HepG2 (cell line): ENCODE measurements around the gene C12orf56.
"Not testable (repeated sequence)": the region's sequence is repeated elsewhere in the genome, so short reads cannot be mapped to it uniquely, and the experiment has no call there.

Experiments
- CTCF ChIP-seq: sonication (generic); formaldehyde crosslinking; IDR thresholded peaks from 2 replicates; pipeline ENCODE4 v1.5.0; 2020; ENCODE audit warnings: mild to moderate bottlenecking, missing genetic modification reagents, moderate library complexity
- ELF4 ChIP-seq: sonication (generic); formaldehyde crosslinking; IDR thresholded peaks from 2 replicates; pipeline ENCODE4 v1.5.0; 2020; ENCODE audit warnings: missing genetic modification reagents, mild to moderate bottlenecking, moderate library complexity, borderline replicate concordance
- FOXA1 ChIP-seq, 2 experiments: fragments of 450-650 bp in 1 of 2; sonication (generic) in 1 of 2; formaldehyde crosslinking in 1 of 2; IDR thresholded peaks; 2 replicates each; pipeline versions ENCODE4 v1.4.0 to v1.6.1; 2016 to 2020; ENCODE audit warnings: missing genetic modification reagents in 1 of 2
- KDM1A ChIP-seq: IDR thresholded peaks from 2 replicates; pipeline ENCODE4 v1.6.1; 2016; ENCODE audit warnings: missing compliant biosample characterization
- MBNL3 ChIP-seq: fragments of 250-450 bp; sonication (Bioruptor Pico); conservative IDR thresholded peaks from 2 replicates; pipeline ENCODE4 v1.8.0; 2022; ENCODE audit warnings: mild to moderate bottlenecking, inconsistent platforms
- NFKB2 ChIP-seq: sonication (generic); formaldehyde crosslinking; IDR thresholded peaks from 2 replicates; pipeline ENCODE4 v1.4.0; 2020; ENCODE audit warnings: missing genetic modification reagents, borderline replicate concordance
- NR2C2 ChIP-seq: sonication (generic); formaldehyde crosslinking; IDR thresholded peaks from 2 replicates; pipeline ENCODE4 v1.4.0; 2020; ENCODE audit warnings: missing genetic modification reagents, mild to moderate bottlenecking, moderate library complexity, borderline replicate concordance
- SETDB1 ChIP-seq: sonication (generic); formaldehyde crosslinking; IDR thresholded peaks from 2 replicates; pipeline ENCODE4 v1.5.1; 2020; ENCODE audit warnings: missing genetic modification reagents, mild to moderate bottlenecking, borderline replicate concordance
- ZNF512B ChIP-seq: sonication (generic); formaldehyde crosslinking; IDR thresholded peaks from 2 replicates; pipeline ENCODE4 v1.5.1; 2020; ENCODE audit warnings: missing genetic modification reagents, mild to moderate bottlenecking, borderline replicate concordance
- ZNF574 ChIP-seq: sonication (generic); formaldehyde crosslinking; IDR thresholded peaks from 2 replicates; pipeline ENCODE4 v1.4.0; 2020; ENCODE audit warnings: missing genetic modification reagents
- ZNF589 ChIP-seq: sonication (generic); formaldehyde crosslinking; conservative IDR thresholded peaks from 2 replicates; pipeline ENCODE4 v1.8.0; 2022; ENCODE audit warnings: mild to moderate bottlenecking, moderate library complexity, missing genetic modification reagents

- not testable (repeated sequence) for TF ChIP-seq ZNF574; CTCF (CRISPR knock-in tag); NR2C2 (CRISPR knock-in tag); KDM1A; FOXA1 (IDR thresholded peaks at IDR 0.05); FOXA1 (CRISPR knock-in tag; IDR thresholded peaks at IDR 0.05); NFKB2 (CRISPR knock-in tag); SETDB1 (CRISPR knock-in tag); ZNF512B (CRISPR knock-in tag); MBNL3 (CRISPR knock-in tag); ELF4 (CRISPR knock-in tag); ZNF589 (CRISPR knock-in tag)
These were observed 50.0 kb downstream of the C12orf56 start for GRCh38 chr12:64340546-64340945.
